ENCODE measurements around the gene ABCC5. TPM values are rescaled to one million over a fixed set of nuclear protein-coding genes. Genes with fewer than 3 reads are reported as not detected.

Gene ABCC5
- total RNA-seq, 1 donor from 2014 or later: 109 TPM

- Mint-ChIP-seq H3K4me3 (ENCODE audit: low read depth) (no peak within 1 kb of the TSS), H3K36me3 (ENCODE audit: insufficient read depth) (no peaks in the 10 kb centered on the region), H3K9me3 (ENCODE audit: low read depth) (no peaks in the 10 kb centered on the region), H3K27me3 (peaks cover 32% of the 10 kb centered on the region), H3K27ac (no peak within 1 kb of the TSS), H3K4me1 (ENCODE audit: low read depth) (no peaks in the 10 kb centered on the region)
- TF ChIP-seq CTCF (IDR thresholded peaks at IDR 0.05; ENCODE audit: unreplicated experiment): no peak
- no peak for DNase-seq (ENCODE audit: low spot score, unreplicated experiment)
Observed at GRCh38 chr3:184052767-184053166, 35.1 kb upstream of the ABCC5 start, which contains the start of gene HTR3C. Gene HTR3C (plus strand): TSS chr3:184053047. CDS start chr3:184053081, 34 bp downstream.

GRCh38 chr3:184050217-184050847 is 32.6 kb upstream of the ABCC5 start:
- Mint-ChIP-seq H3K9me3 (ENCODE audit: low read depth) (no peaks in the 10 kb centered on the region), H3K36me3 (ENCODE audit: insufficient read depth) (no peaks in the 10 kb centered on the region), H3K27ac (no peak overlapping the region), H3K4me3 (ENCODE audit: low read depth) (no peak overlapping the region), H3K27me3 (peaks cover 30% of the 10 kb centered on the region), H3K4me1 (ENCODE audit: low read depth) (no peaks in the 10 kb centered on the region)
- no peak for DNase-seq (ENCODE audit: low spot score, unreplicated experiment)
- TF ChIP-seq CTCF (IDR thresholded peaks at IDR 0.05; ENCODE audit: unreplicated experiment): no peak

GRCh38 chr3:184045995-184046394 is 28.3 kb upstream of the ABCC5 start:
- Mint-ChIP-seq H3K9me3 (ENCODE audit: low read depth) (no peaks in the 10 kb centered on the region), H3K4me3 (ENCODE audit: low read depth) (no peak overlapping the region), H3K27me3 (peaks cover 8% of the 10 kb centered on the region), H3K36me3 (ENCODE audit: insufficient read depth) (no peaks in the 10 kb centered on the region), H3K4me1 (ENCODE audit: low read depth) (no peaks in the 10 kb centered on the region), H3K27ac (no peak overlapping the region)
- no peak for DNase-seq (ENCODE audit: low spot score, unreplicated experiment)
- TF ChIP-seq CTCF (IDR thresholded peaks at IDR 0.05; ENCODE audit: unreplicated experiment): no peak

- Mint-ChIP-seq H3K27ac (no peak overlapping the region), H3K9me3 (ENCODE audit: low read depth) (no peaks in the 10 kb centered on the region), H3K27me3 (peaks cover 4% of the 10 kb centered on the region), H3K4me1 (ENCODE audit: low read depth) (no peaks in the 10 kb centered on the region), H3K4me3 (ENCODE audit: low read depth) (no peak overlapping the region), H3K36me3 (ENCODE audit: insufficient read depth) (no peaks in the 10 kb centered on the region)
- DNase-seq (ENCODE audit: low spot score, unreplicated experiment): no peak
- no peak for TF ChIP-seq CTCF (IDR thresholded peaks at IDR 0.05; ENCODE audit: unreplicated experiment)
Observed at GRCh38 chr3:184042617-184043016, 24.9 kb upstream of the ABCC5 start.

- Mint-ChIP-seq H3K36me3 (ENCODE audit: insufficient read depth) (no peaks in the 10 kb centered on the region), H3K4me3 (ENCODE audit: low read depth) (no peak overlapping the region), H3K4me1 (ENCODE audit: low read depth) (no peaks in the 10 kb centered on the region), H3K27me3 (peaks cover 12% of the 10 kb centered on the region), H3K9me3 (ENCODE audit: low read depth) (no peaks in the 10 kb centered on the region), H3K27ac (no peak overlapping the region)
- peak; percentile 30 for TF ChIP-seq CTCF (IDR thresholded peaks at IDR 0.05; ENCODE audit: unreplicated experiment)
- DNase-seq (ENCODE audit: low spot score, unreplicated experiment): no peak
Observed at GRCh38 chr3:184040010-184040409, 22.3 kb upstream of the ABCC5 start.
